CD4-positive, CD25-positive, alpha-beta regulatory T cell (primary cell): ENCODE results near the gene TSC1. TPM values are rescaled to one million over a fixed set of nuclear protein-coding genes. Genes with fewer than 3 reads are reported as not detected.
"Not testable (repeated sequence)": the region's sequence is repeated elsewhere in the genome, so short reads cannot be mapped to it uniquely, and the experiment has no call there.

Source experiments
- ATAC-seq, 2 donors: fragments of 150-1000 bp; cut with Tn5 transposase; one replicate each; pipeline ENCODE4 v1.10.0; 2021; ENCODE audit warnings: low read depth in 2 of 2, moderate number of reproducible peaks in 2 of 2, moderate library complexity in 1 of 2
- DNase-seq, 3 donors: peaks; one replicate each; pipeline versions ENCODE4 v3.0.0 to v3.0.0-alpha.2; 2012 to 2022; ENCODE audit warnings: mixed read lengths in 1 of 3
- H3K27ac ChIP-seq: one replicate; pipeline ENCODE4 v1.7.0; 2013; ENCODE audit warnings: mild to moderate bottlenecking, low read length; ENCODE audit not compliant: insufficient read depth, poor library complexity, severe bottlenecking
- H3K27me3 ChIP-seq: one replicate; pipeline ENCODE4 v1.7.0; 2013; ENCODE audit warnings: low read length; ENCODE audit not compliant: control insufficient read depth, insufficient read depth
- H3K36me3 ChIP-seq: one replicate; pipeline ENCODE4 v1.7.0; 2013; ENCODE audit warnings: mild to moderate bottlenecking, low read length, moderate library complexity; ENCODE audit not compliant: control insufficient read depth, insufficient read depth
- H3K4me1 ChIP-seq: 2 replicates; pipeline ENCODE4 v1.7.0; 2013; ENCODE audit warnings: mild to moderate bottlenecking, low read length; ENCODE audit not compliant: insufficient read depth, control insufficient read depth, poor library complexity, severe bottlenecking
- H3K4me3 ChIP-seq: one replicate; pipeline ENCODE4 v1.7.0; 2013; ENCODE audit warnings: low read depth, mild to moderate bottlenecking, low read length, moderate library complexity
- H3K9me3 ChIP-seq, 2 experiments: 1 replicate in 1 of 2; 2 replicates in 1 of 2; pipeline ENCODE4 v1.7.0; 2013; ENCODE audit warnings: low read length in 2 of 2, mild to moderate bottlenecking in 1 of 2, moderate library complexity in 1 of 2; ENCODE audit not compliant: control insufficient read depth in 2 of 2
- H3K27ac Mint-ChIP-seq, 3 donors: one replicate each; pipeline ENCODE4 v1.8.0; 2020 to 2022; ENCODE audit warnings: mild to moderate bottlenecking in 3 of 3, mixed read lengths in 3 of 3, moderate library complexity in 2 of 3
- H3K27me3 Mint-ChIP-seq: one replicate; pipeline ENCODE4 v1.8.0; 2022; ENCODE audit warnings: mild to moderate bottlenecking, mixed read lengths
- H3K36me3 Mint-ChIP-seq: one replicate; pipeline ENCODE4 v1.8.0; 2020; ENCODE audit warnings: mixed read lengths
- H3K4me1 Mint-ChIP-seq, 4 donors: one replicate each; pipeline ENCODE4 v1.8.0; 2020 to 2022; ENCODE audit warnings: mixed read lengths in 4 of 4, mild to moderate bottlenecking in 1 of 4
- H3K4me3 Mint-ChIP-seq, 4 donors: one replicate each; pipeline ENCODE4 v1.8.0; 2020 to 2022; ENCODE audit warnings: mild to moderate bottlenecking in 4 of 4, mixed read lengths in 4 of 4, moderate library complexity in 3 of 4
- H3K9me3 Mint-ChIP-seq, 7 donors: one replicate each; pipeline ENCODE4 v1.8.0; 2020 to 2022; ENCODE audit warnings: mixed read lengths in 7 of 7, mild to moderate bottlenecking in 3 of 7, moderate library complexity in 2 of 7
- polyA plus RNA-seq, 4 donors: library from polyadenylated mRNA; unstranded; fragments of 300-500 nt; fragmentation: Illumina TruSeq; gene quantifications; one replicate each; pipeline ENCODE4 v1.2.3, GENCODE V29; 2021
- total RNA-seq: library from RNA; stranded (reverse); gene quantifications from one replicate; pipeline ENCODE4 v1.2.3, GENCODE V29; 2022

Gene TSC1
- total and polyA plus RNA-seq, 5 donors from 2014 or later = 8.7 to 63.0 (median 11.7) TPM

DNA sequence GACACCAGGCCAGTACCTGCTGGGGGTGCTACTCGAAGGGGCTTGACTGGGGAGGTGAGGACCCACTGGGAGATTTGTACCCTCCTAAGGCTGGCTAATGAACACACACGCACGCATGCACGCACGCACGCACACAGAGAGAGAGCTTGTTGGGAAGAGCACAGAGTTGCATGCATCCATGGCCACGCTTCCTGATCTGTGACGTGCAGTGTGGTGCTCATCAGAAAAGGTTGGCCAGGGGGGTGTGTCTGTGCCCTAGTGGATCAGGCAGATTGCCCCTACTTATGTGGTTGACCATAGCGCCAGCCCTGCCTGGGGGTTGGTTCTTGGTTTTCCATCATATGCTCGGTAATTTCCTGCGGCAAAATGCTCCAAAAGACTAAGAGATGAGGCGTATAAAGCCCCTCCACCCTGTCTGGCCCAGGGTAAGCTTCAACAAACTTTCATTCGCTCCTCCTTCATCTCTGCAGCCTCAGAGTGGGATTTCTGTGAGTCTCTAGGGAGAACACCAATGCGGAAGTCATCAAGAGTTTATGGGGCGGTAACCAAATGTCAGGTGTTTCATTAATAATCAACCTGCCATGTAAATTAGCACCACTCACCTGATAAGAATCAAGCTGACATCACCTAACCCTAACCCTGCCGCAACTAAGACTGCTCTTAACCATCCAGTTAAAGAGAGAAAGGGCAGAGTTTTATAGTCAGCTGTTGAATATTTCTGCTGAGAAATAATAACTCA lies 26.1 kb upstream of the TSC1 start:
- Histone ChIP-seq H3K27me3 (peaks cover 2% of the 10 kb centered on the region), H3K4me1 (peaks cover 3% of the 10 kb centered on the region), H3K9me3 (no peaks in the 10 kb centered on the region), H3K27ac (no peak overlapping the region), H3K36me3 (no peaks in the 10 kb centered on the region), H3K4me3 (no peak overlapping the region)
- Mint-ChIP-seq H3K4me3 (no peak overlapping the region), H3K27me3 (peaks cover 23% of the 10 kb centered on the region), H3K4me1 (peaks cover 0 to 6% (median 2%) of the 10 kb centered on the region in 4 donors), H3K27ac (no peak overlapping the region), H3K36me3 (no peaks in the 10 kb centered on the region), H3K9me3 (peaks cover 0 to 2% (median 0%) of the 10 kb centered on the region in 7 donors)
- ATAC-seq = no peak
- DNase-seq = no peak

DNA sequence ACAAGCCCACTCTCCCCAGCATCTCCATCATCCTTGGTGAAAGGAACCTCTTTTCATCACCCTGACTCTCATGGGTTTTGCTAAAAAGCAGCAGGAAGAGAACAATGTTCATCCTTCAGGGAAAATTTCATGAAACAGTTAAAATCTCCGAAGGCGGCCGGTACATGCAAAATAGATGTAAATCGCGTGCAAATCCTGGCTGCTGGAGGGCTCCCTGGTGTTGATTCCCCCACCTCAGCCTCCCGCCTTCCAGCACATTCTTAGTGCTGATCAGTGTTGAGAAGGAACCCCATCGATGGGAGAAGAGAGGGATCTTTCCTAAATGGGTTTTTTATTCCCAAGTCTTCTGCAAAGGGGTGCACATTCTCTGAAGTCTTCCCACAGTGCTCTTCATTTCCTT lies 25.4 kb upstream of the TSC1 start:
- H3K27me3 Mint-ChIP-seq = peaks cover 20% of the 10 kb centered on the region
- peaks cover 0 to 1% (median 0%) of the 10 kb centered on the region in 7 donors for H3K9me3 Mint-ChIP-seq
- ATAC-seq (no peak), DNase-seq (no peak)
- H3K4me1 Mint-ChIP-seq = peaks cover 0 to 6% (median 2%) of the 10 kb centered on the region in 4 donors
- Histone ChIP-seq H3K27me3 (peaks cover 2% of the 10 kb centered on the region), H3K36me3 (no peaks in the 10 kb centered on the region), H3K4me1 (peaks cover 3% of the 10 kb centered on the region), H3K4me3 (no peak overlapping the region), H3K27ac (no peak overlapping the region), H3K9me3 (no peaks in the 10 kb centered on the region)
- no peak overlapping the region for H3K27ac Mint-ChIP-seq
- H3K36me3 Mint-ChIP-seq = no peaks in the 10 kb centered on the region
- no peak overlapping the region for H3K4me3 Mint-ChIP-seq

DNA sequence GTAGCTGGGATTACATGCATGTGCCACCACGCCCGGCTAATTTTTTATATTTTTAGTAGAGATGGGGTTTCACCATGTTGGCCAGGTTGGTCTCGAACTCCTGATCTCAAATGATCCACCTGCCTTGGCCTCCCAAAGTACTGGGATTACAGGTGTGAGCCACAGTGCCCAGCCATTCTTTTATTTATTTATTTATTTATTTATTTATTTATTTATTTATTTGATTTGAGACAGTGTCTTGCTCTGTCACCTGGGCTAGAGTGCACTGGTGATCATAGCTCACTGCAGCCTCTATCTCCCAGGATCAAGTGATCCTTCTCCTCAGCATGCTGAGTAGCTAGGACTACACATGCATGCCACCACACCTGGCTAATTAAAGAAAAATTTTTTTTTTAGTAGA lies 23.5 kb upstream of the TSC1 start:
- not testable (repeated sequence) for H3K27ac ChIP-seq, H3K9me3 Mint-ChIP-seq, ATAC-seq, H3K36me3 Mint-ChIP-seq, H3K27me3 ChIP-seq, DNase-seq, H3K4me3 ChIP-seq, H3K4me1 Mint-ChIP-seq, H3K4me1 ChIP-seq, H3K36me3 ChIP-seq, H3K27ac Mint-ChIP-seq, H3K4me3 Mint-ChIP-seq, H3K9me3 ChIP-seq
- peaks cover 25% of the 10 kb centered on the region for H3K27me3 Mint-ChIP-seq

DNA sequence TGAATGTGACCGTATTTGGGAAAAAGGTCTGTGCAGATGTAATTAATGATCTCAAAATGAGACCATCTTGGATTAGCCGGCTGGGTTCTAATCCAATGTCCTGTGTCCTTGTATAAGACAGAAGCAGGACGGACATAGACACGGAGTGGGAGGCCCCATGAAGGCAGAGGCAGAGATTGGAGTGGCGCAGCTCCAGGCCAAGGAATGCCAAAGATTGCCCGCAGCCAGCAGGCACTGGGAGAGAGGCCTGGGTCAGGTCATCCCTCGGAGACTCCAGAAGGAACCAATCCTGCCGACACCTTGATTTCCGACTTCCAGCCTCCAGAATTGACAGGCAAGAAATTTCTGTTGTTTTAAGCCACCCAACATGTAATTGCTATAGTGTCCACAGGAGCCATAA lies 21.1 kb upstream of the TSC1 start:
- H3K9me3 ChIP-seq = no peaks in the 10 kb centered on the region
- ATAC-seq (no peak), DNase-seq (no peak)
- H3K9me3 Mint-ChIP-seq = no peaks in the 10 kb centered on the region
- H3K36me3 Mint-ChIP-seq = no peaks in the 10 kb centered on the region
- no peaks in the 10 kb centered on the region for H3K4me1 ChIP-seq
- H3K27ac Mint-ChIP-seq = no peak overlapping the region
- H3K36me3 ChIP-seq = no peaks in the 10 kb centered on the region
- H3K4me3 Mint-ChIP-seq = no peak overlapping the region
- no peaks in the 10 kb centered on the region for H3K4me1 Mint-ChIP-seq
- H3K4me3 ChIP-seq = no peak overlapping the region
- peaks cover 15% of the 10 kb centered on the region for H3K27me3 Mint-ChIP-seq
- peaks cover 2% of the 10 kb centered on the region for H3K27me3 ChIP-seq
- no peak overlapping the region for H3K27ac ChIP-seq

DNA sequence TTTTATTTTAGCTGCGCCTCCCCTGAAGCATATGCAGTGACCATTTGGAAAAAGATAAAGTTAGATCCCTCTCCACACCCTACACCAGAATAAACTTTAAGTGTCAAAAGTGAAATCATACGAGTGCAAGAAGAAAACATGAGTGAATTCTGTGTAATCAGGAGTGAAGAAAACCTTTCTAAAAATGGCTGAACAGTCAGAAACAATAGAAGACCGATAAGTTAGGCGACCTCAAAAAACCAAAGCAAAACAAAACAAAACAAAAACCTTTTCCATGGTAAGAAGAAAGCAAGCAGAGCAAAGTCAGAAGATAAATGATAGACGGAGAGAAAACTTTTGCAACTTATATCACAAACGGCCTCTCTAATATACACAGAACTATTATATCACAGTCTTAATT lies 16.6 kb upstream of the TSC1 start:
- peaks cover 0 to 2% of the 10 kb centered on the region in 2 experiments for H3K9me3 ChIP-seq
- H3K36me3 ChIP-seq = no peaks in the 10 kb centered on the region
- no peak overlapping the region for H3K4me3 ChIP-seq
- Mint-ChIP-seq H3K4me1 (no peaks in the 10 kb centered on the region), H3K27ac (no peak overlapping the region), H3K36me3 (no peaks in the 10 kb centered on the region), H3K9me3 (peaks cover 0 to 8% (median 1%) of the 10 kb centered on the region in 7 donors), H3K27me3 (peaks cover 12% of the 10 kb centered on the region), H3K4me3 (no peak overlapping the region)
- no peak for DNase-seq
- no peak overlapping the region for H3K27ac ChIP-seq
- peaks cover 4% of the 10 kb centered on the region for H3K27me3 ChIP-seq
- no peak for ATAC-seq
- H3K4me1 ChIP-seq = no peaks in the 10 kb centered on the region

DNA sequence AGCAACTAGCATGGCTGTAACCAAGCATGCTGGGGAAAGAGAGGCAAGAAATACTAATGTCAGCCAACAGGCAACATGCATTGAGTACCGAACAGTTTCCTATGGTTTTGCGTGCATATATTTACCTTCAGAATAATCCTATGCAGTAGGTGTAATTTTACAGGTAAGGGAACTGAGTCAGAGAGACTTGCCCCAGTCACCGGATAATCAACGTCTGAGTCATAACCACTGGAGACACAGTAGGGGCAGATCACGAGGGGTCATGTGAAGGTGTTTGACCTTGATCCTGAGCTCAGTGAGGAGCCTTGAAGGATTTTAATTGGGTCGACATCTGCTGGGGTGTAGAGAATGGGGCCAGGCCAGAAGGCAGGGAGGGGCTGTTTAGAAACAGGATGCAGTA lies 13.4 kb upstream of the TSC1 start:
- no peaks in the 10 kb centered on the region for H3K4me1 Mint-ChIP-seq
- no peak overlapping the region for H3K4me3 Mint-ChIP-seq
- peaks cover 2% of the 10 kb centered on the region for H3K27me3 ChIP-seq
- no peaks in the 10 kb centered on the region for H3K27me3 Mint-ChIP-seq
- no peak for DNase-seq
- no peak overlapping the region for H3K4me3 ChIP-seq
- no peak for ATAC-seq
- H3K9me3 Mint-ChIP-seq = peaks cover 0 to 18% (median 3%) of the 10 kb centered on the region in 7 donors
- peaks cover 4% of the 10 kb centered on the region for H3K36me3 Mint-ChIP-seq
- H3K4me1 ChIP-seq = no peaks in the 10 kb centered on the region
- H3K27ac Mint-ChIP-seq = no peak overlapping the region
- peaks cover 10 to 15% of the 10 kb centered on the region in 2 experiments for H3K9me3 ChIP-seq
- H3K36me3 ChIP-seq = no peaks in the 10 kb centered on the region
- H3K27ac ChIP-seq = no peak overlapping the region

DNA sequence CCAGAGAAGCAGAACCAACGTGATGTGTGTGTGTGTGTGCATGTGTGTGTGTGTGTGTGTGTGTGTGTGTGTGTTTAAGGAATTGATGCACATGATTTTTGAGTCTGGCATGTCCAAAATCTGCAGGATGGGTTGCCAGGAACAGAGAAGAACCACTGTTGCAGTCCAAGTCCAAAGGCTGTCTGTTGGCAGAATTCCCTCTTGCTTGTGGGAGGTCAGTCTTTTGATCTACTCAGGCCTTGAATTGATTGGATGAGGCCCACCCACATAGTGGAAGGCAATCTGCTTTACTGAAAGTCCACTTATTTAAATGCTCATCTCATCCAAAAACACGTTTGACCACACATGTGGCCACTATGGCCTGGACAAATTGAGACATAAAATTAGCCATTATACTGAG lies 11.4 kb upstream of the TSC1 start:
- no peak for ATAC-seq
- Mint-ChIP-seq H3K4me1 (no peaks in the 10 kb centered on the region), H3K4me3 (no peak overlapping the region)

DNA sequence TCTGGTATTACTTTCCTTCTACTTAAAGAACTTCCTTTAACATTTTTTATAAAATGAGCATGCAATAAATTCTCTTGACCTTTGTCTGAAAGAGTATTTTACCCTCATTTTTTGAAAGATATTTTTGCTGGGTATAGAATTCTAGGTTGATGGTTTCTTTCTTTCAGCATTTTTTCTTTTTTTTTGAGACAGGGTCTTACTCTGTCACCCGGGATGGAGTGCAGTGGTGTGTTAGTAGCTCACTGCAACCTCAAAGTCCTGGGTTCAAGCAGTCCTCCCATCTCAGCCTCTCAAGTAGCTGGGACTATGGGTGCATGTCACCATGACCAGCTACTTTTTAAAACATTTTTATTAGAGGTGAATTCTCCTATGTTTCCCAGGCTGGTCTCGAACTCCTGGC lies 10.7 kb upstream of the TSC1 start:
- no peaks in the 10 kb centered on the region for H3K36me3 ChIP-seq
- H3K4me3 ChIP-seq = no peak overlapping the region
- H3K27me3 Mint-ChIP-seq = no peaks in the 10 kb centered on the region
- H3K9me3 ChIP-seq = peaks cover 10 to 15% of the 10 kb centered on the region in 2 experiments
- H3K4me1 ChIP-seq = no peaks in the 10 kb centered on the region
- no peak overlapping the region for H3K27ac Mint-ChIP-seq
- H3K9me3 Mint-ChIP-seq = peaks cover 0 to 18% (median 3%) of the 10 kb centered on the region in 7 donors
- H3K27me3 ChIP-seq = peaks cover under 1% of the 10 kb centered on the region
- no peak overlapping the region for H3K27ac ChIP-seq
- no peak for DNase-seq
- no peak overlapping the region for H3K4me3 Mint-ChIP-seq
- no peaks in the 10 kb centered on the region for H3K4me1 Mint-ChIP-seq
- ATAC-seq = no peak
- H3K36me3 Mint-ChIP-seq = peaks cover 4% of the 10 kb centered on the region

More for the DNA sequence above, 11.4 kb upstream of the TSC1 start:
- H3K36me3 Mint-ChIP-seq = peaks cover 4% of the 10 kb centered on the region
- H3K9me3 Mint-ChIP-seq = peaks cover 0 to 18% (median 3%) of the 10 kb centered on the region in 7 donors
- H3K36me3 ChIP-seq = no peaks in the 10 kb centered on the region
- H3K27me3 ChIP-seq = peaks cover 2% of the 10 kb centered on the region
- peaks cover 10 to 15% of the 10 kb centered on the region in 2 experiments for H3K9me3 ChIP-seq
- H3K4me3 ChIP-seq = no peak overlapping the region
- no peaks in the 10 kb centered on the region for H3K27me3 Mint-ChIP-seq
- H3K4me1 ChIP-seq = no peaks in the 10 kb centered on the region
- no peak overlapping the region for H3K27ac Mint-ChIP-seq
- no peak overlapping the region for H3K27ac ChIP-seq
- DNase-seq = no peak
